Peyer's patch (tissue), 4 donors: ENCODE measurements around the gene PIAS1. TPM values are rescaled to one million over a fixed set of nuclear protein-coding genes. Genes with fewer than 3 reads are reported as not detected.

Experiments used
- DNase-seq, 3 donors: peaks; one replicate each; pipeline ENCODE4 v3.0.0-alpha.2; 2017 to 2019
- H3K27ac ChIP-seq, 4 donors: fragments of 200-600 bp; sonication (generic); one replicate each; pipeline ENCODE4 v1.5.1; 2016 to 2019
- H3K27me3 ChIP-seq, 2 donors: fragments of 200-600 bp; sonication (generic); one replicate each; pipeline ENCODE4 v1.5.1; 2019
- H3K36me3 ChIP-seq, 3 donors: fragments of 200-600 bp; sonication (generic); one replicate each; pipeline ENCODE4 v1.5.1; 2016 to 2019
- H3K4me1 ChIP-seq, 4 donors: fragments of 200-600 bp; sonication (generic); one replicate each; pipeline ENCODE4 v1.5.1; 2016 to 2019
- H3K4me3 ChIP-seq, 4 donors: fragments of 200-600 bp; sonication (generic); 1 replicate in 3 of 4; 2 replicates in 1 of 4; pipeline ENCODE4 v1.5.1; 2016 to 2019; ENCODE audit warnings: mild to moderate bottlenecking in 1 of 4
- H3K9me3 ChIP-seq, 4 donors: fragments of 200-600 bp; sonication (generic); one replicate each; pipeline ENCODE4 v1.5.1; 2016 to 2019; ENCODE audit warnings: mild to moderate bottlenecking in 1 of 4
- CTCF ChIP-seq, 6 experiments: fragments of 450-650 bp in 4 of 6; fragments of 200-600 bp in 2 of 6; sonication (generic) in 1 of 6; IDR thresholded peaks; one replicate each; pipeline ENCODE4 v1.5.1; 2017 to 2019; ENCODE audit warnings: antibody characterized with exemption in 6 of 6, mild to moderate bottlenecking in 3 of 6, moderate library complexity in 1 of 6
- POLR2A ChIP-seq, 2 donors: fragments of 450-650 bp; IDR thresholded peaks; one replicate each; pipeline ENCODE4 v1.5.1; 2017; ENCODE audit warnings: antibody characterized with exemption in 2 of 2, mild to moderate bottlenecking in 2 of 2, moderate library complexity in 2 of 2
- total RNA-seq, 4 donors: library from RNA; depleted of rRNA; stranded (reverse); fragments of >200 nt; gene quantifications; one replicate each; pipeline ENCODE4 v1.1.0, GENCODE V29; 2016

The PIAS1 gene
- total RNA-seq, 4 donors from 2014 or later = 71.1 to 95.7 (median 81.0) TPM

- Histone ChIP-seq H3K27me3 (no peaks in the 10 kb centered on the region), H3K4me3 (no peak overlapping the region), H3K9me3 (no peaks in the 10 kb centered on the region), H3K4me1 (peaks cover 0 to 38% (median 2%) of the 10 kb centered on the region in 4 donors), H3K36me3 (no peaks in the 10 kb centered on the region), H3K27ac (no peak overlapping the region)
- TF ChIP-seq POLR2A (IDR thresholded peaks at IDR 0.05) (no peak), CTCF (IDR thresholded peaks at IDR 0.05) (no peak)
- DNase-seq = no peak
Measured at GRCh38 chr15:68061602-68062001, 7.5 kb downstream of the PIAS1 start.

- Histone ChIP-seq H3K27me3 (no peaks in the 10 kb centered on the region), H3K9me3 (no peaks in the 10 kb centered on the region), H3K27ac (no peak overlapping the region), H3K4me3 (no peak overlapping the region), H3K36me3 (no peaks in the 10 kb centered on the region), H3K4me1 (peaks cover 0 to 32% (median 2%) of the 10 kb centered on the region in 4 donors)
- no peak for TF ChIP-seq POLR2A (IDR thresholded peaks at IDR 0.05)
- no peak for TF ChIP-seq CTCF (IDR thresholded peaks at IDR 0.05)
- no peak for DNase-seq
Measured at GRCh38 chr15:68062214-68062613, 8.1 kb downstream of the PIAS1 start.

- Histone ChIP-seq H3K36me3 (no peaks in the 10 kb centered on the region), H3K4me1 (peaks cover 0 to 24% (median 2%) of the 10 kb centered on the region in 4 donors), H3K4me3 (no peak overlapping the region), H3K9me3 (no peaks in the 10 kb centered on the region), H3K27ac (no peak overlapping the region), H3K27me3 (no peaks in the 10 kb centered on the region)
- no peak for DNase-seq
- TF ChIP-seq CTCF (IDR thresholded peaks at IDR 0.05) (no peak), POLR2A (IDR thresholded peaks at IDR 0.05) (no peak)
Measured at GRCh38 chr15:68062946-68063465, 8.9 kb downstream of the PIAS1 start.

- Histone ChIP-seq H3K36me3 (no peaks in the 10 kb centered on the region), H3K9me3 (no peaks in the 10 kb centered on the region), H3K27ac (no peak overlapping the region), H3K4me3 (no peak overlapping the region), H3K4me1 (peaks cover 0 to 20% (median 2%) of the 10 kb centered on the region in 4 donors), H3K27me3 (no peaks in the 10 kb centered on the region)
- no peak for TF ChIP-seq CTCF (IDR thresholded peaks at IDR 0.05)
- no peak for TF ChIP-seq POLR2A (IDR thresholded peaks at IDR 0.05)
- DNase-seq = no peak
Measured at GRCh38 chr15:68063606-68064005, 9.5 kb downstream of the PIAS1 start.

- TF ChIP-seq CTCF (IDR thresholded peaks at IDR 0.05) (no peak), POLR2A (IDR thresholded peaks at IDR 0.05) (no peak)
- no peaks in the 10 kb centered on the region for H3K9me3 ChIP-seq
- H3K27ac ChIP-seq = no peak overlapping the region
- no peak for DNase-seq
- H3K4me3 ChIP-seq = no peak overlapping the region
- peaks cover 0 to 19% (median 2%) of the 10 kb centered on the region in 4 donors for H3K4me1 ChIP-seq
- H3K36me3 ChIP-seq = no peaks in the 10 kb centered on the region
- no peaks in the 10 kb centered on the region for H3K27me3 ChIP-seq
Measured at GRCh38 chr15:68073576-68074288, 19.6 kb downstream of the PIAS1 start.
